Epithelial cell of proximal tubule (primary cell): ENCODE measurements around the gene ZYG11A. TPM values are rescaled to one million over a fixed set of nuclear protein-coding genes. Genes with fewer than 3 reads are reported as not detected.
A peak's percentile ranks its signal among the peaks of the same experiment; 100 is the strongest.

Experiments
- DNase-seq: peaks from one replicate; pipeline ENCODE4 v3.0.0-alpha.2; 2011; ENCODE audit warnings: low read depth
- H3K4me3 ChIP-seq: 2 replicates; pipeline ENCODE4 v1.5.1; 2011; ENCODE audit warnings: low read depth, mild to moderate bottlenecking, low read length
- CTCF ChIP-seq: conservative IDR thresholded peaks from 2 replicates; pipeline ENCODE4 v1.5.1; 2012; ENCODE audit warnings: low read depth, mild to moderate bottlenecking, low read length
- total RNA-seq: library from RNA; depleted of rRNA; stranded (reverse); fragments of >200 nt; gene quantifications from 2 replicates; pipeline ENCODE4 v1.2.3, GENCODE V29; 2015

ZYG11A gene
- total RNA-seq, 1 donor from 2014 or later, result 0.86 TPM

DNA sequence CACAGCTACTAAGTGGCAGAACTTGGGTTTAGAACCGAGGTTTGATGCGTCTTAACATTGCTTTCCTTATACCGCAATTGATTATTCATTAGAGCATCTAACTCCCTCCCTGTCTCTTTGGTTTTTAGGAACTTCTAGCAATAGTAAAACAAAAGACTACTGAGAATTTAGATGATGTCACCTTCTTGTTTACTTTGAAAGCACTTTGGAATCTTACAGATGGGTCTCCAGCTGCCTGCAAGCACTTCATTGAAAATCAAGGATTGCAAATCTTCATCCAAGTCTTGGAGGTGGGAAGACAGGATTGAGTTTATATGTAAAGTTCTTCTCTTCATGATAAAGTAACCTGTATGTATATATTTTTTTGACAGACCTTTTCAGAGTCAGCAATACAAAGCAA, 35.0 kb downstream of the ZYG11A start:
- DNase-seq, result no peak
- TF ChIP-seq CTCF, result no peak

DNA sequence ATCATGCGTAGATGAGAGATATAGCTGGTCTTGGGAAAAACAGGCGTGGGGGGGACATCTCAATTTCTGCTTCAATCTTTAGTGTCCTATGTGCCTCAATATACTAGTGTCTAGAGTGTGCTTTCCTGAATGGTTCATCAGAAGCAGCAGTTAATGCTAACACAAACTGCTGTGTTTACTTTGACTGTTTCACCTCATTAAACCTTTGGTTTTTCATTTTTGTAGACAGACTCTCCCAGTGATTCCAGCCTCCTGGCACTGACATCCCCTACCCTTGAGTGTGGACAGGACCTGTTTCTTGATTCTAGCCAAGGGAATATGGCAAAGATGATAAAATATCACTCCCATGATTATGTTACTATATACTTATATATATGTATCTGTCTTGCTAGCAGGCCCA, 37.6 kb downstream of the ZYG11A start:
- DNase-seq, result no peak
- TF ChIP-seq CTCF, result no peak
- H3K4me3 ChIP-seq, result no peak overlapping the region

More for the DNA sequence above, 35.0 kb downstream of the ZYG11A start:
- no peak overlapping the region for H3K4me3 ChIP-seq

- DNase-seq, result no peak
- no peak for TF ChIP-seq CTCF
Observed at GRCh38 chr1:52887483-52887882, 44.9 kb downstream of the ZYG11A start.

GRCh38 chr1:52892424-52893215, 50.1 kb downstream of the ZYG11A start:
- TF ChIP-seq CTCF, result no peak
- DNase-seq, result no peak
- no peak overlapping the region for H3K4me3 ChIP-seq

More at GRCh38 chr1:52887483-52887882, 44.9 kb downstream of the ZYG11A start:
- H3K4me3 ChIP-seq, result no peak overlapping the region

- H3K4me3 ChIP-seq, result no peak overlapping the region
- no peak for TF ChIP-seq CTCF
- no peak for DNase-seq
Observed at GRCh38 chr1:52899445-52899894, 56.9 kb downstream of the ZYG11A start.

- DNase-seq, result no peak
- H3K4me3 ChIP-seq, result no peak overlapping the region
- TF ChIP-seq CTCF, result no peak
Observed at GRCh38 chr1:52900402-52900801, 57.8 kb downstream of the ZYG11A start.

GRCh38 chr1:52901384-52901783, 58.8 kb downstream of the ZYG11A start:
- DNase-seq, result no peak
- H3K4me3 ChIP-seq, result no peak overlapping the region
- TF ChIP-seq CTCF, result peak; percentile 30
